ENCODE results near the gene WNT11.
A peak's percentile ranks its signal among the peaks of the same experiment; 100 is the strongest.

The WNT11 gene

GRCh38 chr11:76170468-76170867, 35.8 kb downstream of the WNT11 start:
- DNase-seq: no peak

GRCh38 chr11:76169473-76169896, 36.8 kb downstream of the WNT11 start:
- no peak for DNase-seq

DNA sequence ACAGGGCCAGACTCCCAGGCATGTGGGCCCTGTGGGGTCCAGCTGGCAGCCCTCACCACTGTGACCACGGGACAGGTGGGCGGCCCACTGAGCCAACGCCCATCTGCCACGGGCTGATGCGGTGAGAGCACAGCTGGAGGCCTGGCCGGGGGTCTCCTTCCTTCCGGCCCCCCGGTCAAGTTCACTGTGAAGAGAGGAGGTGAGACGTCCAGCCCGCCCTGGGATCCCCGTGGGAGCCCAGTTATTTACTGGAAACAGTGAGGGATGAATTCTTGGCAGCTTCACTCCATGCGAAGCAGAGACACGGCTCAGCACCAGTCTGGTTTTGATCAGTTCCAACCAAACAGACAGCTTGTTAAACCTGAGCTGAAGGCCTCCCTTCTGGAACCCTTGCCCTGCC, 38.7 kb downstream of the WNT11 start:
- DNase-seq: no peak

GRCh38 chr11:76166314-76166713, 40.0 kb downstream of the WNT11 start:
- peak; percentile 28 for DNase-seq

- no peak for DNase-seq
Measured at GRCh38 chr11:76164861-76165751, 41.2 kb downstream of the WNT11 start.

- no peak for DNase-seq
Measured at GRCh38 chr11:76164081-76164480, 42.2 kb downstream of the WNT11 start.

DNA sequence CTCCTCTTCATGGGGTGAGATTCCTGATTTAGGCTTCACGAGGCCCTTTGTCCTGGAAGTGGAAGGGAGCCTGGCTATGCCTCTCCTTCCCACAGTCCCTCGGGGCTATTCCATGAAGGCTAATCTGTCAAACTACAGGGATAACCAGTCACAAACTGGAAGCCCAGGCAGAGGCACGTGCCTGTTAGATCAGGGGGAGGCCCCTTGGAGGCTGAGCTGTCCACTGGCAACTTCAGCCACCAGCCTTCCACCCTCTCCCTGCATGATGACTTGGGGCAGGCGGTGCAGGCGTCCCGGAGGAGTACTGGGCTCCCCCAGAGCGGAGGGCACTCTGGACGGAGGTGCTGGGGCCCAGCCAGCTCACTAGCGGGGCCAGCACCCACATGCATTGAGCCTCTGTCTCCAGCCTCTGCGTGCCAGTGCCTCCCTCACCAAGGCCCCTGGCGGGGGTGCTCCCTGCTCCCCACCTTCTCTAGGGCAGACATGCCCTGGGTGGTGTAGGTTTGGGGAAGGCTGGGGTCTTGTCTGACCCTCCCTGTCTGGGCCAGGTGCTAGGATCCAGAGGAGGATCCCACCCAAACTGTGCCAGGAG, 42.9 kb downstream of the WNT11 start:
- no peak for DNase-seq

DNA sequence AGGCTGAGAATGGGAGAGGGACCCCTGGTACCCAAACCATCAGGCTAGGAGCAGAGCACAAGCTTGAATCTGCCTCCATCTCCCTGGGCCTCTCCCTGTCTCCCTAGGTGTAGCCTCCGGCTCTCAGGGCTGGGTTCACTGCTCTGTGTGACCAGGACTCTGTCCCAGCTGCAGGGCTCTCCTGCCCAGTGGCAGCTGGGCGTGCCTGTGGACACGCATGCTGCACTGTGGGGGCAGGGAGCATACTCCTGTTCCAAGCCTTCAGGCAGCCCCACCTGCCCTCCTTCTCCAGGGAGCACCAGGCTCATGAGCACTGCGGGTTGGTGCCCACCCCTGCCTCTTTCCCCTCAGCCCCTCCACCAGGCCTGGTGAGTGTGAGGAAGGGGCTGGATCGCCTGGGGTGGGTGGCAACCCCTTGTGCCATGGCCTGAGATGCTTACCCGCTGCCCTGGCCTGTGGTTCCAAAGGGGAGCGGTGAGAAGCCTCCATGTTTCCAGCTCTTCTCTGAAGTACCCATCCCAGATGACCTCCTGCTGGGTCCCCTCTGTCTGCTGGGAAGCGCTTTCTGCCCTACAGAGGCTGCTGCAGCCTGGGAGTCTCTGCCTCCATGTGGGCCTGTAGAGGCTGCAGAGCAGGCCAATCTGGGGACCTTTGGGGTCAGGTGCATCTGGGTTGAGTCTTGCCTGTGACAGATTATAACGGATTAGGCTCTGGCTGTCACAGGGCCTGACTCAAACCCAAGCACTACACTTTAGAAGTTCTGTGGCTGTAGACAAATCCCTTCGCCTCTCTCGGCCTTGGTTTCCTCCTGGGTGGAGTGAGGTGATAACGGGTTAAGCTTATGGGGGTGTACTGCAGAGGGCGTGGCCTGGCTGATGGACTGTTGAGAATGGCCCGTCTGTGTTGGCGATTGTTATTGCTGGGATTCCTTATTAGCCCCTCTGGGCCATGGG, 43.7 kb downstream of the WNT11 start:
- DNase-seq: peak; percentile 53

- DNase-seq: peak; percentile 41
Measured at GRCh38 chr11:76161261-76161961, 44.9 kb downstream of the WNT11 start.

DNA sequence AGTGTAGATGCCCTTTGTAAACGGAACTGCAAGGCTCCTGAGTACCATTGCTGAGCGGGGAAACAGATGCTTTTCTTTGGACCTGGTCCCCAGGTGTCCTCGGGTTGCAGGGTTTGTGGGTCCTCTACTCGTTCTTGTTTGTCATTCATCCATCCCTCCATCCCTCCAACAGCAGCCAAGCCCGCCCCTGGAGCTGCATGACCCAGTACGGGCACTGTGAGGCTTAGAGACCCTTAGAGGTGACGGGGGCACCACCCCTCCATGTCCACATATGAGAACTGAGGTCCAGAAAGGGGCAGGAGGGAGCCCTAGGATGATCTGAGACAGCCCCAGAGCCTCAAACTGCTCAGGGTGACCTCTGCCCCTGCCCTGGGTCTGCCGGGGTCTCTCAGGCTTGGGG, 45.4 kb downstream of the WNT11 start:
- DNase-seq: no peak

DNA sequence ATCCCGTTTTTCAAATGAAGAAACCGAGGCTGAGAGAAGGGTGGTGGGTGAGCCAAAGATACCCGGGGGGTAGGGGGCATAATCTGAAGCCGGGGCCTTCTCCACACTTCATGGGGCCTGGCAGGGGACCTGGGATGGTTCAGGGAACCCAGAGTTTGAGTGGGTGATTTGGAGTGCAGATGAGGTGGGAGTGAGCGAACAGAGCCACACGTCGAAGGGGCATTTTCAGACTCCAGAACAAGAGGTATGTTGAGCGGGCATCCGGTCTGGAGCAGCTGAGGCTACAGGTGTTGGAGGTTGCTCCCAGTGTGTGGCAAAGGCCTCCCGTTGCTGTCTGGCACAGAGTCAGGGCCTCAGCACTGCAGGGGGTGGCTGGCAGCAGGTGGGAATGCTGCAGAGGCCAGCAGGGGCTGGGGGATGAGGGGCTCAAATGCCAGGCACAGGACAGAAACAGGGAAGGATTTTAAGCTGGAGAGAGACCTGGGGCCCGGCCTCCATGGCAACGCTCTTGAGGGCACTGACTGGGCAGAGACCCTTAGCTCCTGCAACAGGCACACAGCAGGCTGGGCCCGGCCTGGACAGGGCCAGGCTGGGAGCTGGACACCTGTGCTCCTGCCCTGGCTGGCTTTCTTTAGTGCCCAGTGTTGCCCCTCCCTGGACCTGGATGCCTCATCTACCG, 46.2 kb downstream of the WNT11 start:
- no peak for DNase-seq

DNA sequence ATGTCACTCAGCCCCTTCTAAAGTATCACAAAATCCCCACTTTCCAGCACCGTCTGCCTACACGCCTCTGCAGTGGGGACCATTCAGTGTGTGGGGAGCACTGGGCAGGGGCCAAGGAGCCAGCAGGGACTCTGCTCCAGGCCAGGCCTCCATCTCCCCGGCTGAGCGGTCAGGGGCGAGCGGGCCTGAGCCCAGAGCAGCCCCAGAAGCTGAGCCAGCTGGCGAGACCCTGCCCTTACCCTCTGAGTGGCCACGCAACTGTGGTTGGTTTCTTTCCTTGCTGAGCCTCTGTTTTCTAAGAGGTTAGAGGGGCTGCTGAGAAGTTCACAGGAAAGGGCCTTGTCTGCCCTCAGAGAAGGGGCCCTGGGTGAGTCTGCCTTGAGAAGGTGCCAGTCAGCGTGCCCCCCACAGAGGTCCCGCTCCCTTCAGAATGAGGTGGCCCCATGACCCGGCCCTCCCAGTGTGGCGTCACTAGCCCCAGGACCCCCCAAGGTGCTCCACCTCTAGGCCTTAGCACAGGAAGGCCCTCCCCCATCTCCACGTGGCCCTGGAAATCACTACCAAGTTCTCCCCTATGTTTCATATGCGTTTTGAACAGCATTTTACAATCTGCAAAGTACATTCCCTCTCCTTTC, 46.9 kb downstream of the WNT11 start:
- no peak for DNase-seq

GRCh38 chr11:76158394-76159302, 47.7 kb downstream of the WNT11 start:
- DNase-seq: no peak

DNA sequence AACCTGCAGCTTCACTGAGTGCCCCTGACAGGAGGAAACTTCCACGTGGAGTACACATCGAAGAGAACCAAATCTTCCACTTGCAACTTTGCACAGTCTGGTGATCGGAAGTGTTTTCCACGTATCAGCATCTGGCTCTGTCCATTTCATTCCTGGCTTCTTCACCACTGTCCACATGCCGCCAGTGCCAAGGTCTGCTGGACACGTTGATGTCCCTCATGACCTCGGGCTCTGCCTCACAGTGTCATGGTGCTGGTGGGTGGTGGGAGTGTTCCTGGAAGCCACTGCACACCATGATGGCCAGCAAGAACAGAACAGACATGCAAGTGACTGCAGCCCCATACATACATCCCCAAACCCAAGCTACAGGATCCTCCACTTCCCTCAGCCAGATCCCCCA, 48.4 kb downstream of the WNT11 start:
- no peak for DNase-seq

DNA sequence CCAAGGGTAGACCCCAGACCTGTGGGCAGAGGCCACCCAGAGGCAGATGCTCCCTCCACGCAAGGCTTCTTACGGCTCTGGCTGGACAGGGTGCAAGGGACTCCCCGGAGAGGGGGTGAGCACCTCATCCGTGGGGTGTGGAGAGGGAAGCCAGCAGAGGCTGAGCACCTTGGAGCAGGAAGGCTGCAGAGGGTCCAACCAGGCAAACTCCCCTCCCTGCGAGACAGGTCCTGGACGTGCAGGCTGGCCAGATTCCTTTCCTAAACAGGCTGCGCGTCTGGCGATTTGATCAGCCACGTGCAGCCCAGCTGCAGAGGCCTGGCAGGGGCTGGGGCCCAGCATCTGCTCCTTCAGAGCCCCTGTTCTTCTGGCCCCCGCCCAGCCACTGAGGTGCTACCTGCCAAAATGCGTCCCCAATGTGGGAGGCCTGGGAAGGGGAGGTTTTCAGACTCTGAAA, 49.3 kb downstream of the WNT11 start:
- DNase-seq: no peak

DNA sequence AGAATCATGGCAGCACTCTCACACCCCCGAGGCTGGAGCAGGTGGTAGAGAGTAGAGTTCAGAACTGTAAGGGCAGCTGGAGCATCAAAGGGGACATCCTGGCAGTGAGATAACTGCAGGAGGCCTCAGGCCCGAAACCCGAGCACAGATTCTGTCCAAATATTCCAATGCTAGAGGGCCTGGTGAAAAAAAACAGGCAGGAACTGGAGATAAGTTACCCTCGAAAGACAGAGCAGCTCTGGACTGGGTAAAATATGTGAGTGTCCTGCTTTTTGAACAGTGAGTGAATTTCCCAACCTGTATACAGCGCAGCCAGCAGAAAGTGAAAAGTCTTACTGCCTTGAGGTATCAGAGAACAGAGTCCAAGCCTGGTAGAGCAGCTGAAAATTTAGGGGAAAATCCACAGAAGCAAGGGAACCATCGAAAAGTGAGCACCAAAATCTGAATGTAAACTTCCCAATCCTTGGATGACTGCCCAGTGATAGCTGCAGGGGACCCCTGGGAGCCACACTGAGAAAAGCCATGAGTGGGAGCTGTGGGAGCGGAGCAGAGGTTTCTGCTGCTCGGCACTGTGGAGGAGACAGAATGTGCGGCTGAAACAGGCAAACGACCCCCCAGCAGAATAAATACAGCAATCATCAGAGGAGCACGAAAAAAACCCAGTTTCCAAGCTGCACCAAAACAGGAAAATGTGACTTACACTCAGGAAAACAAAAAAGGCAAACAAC, 50.6 kb downstream of the WNT11 start:
- DNase-seq: no peak

GRCh38 chr11:76153571-76153923, 52.8 kb downstream of the WNT11 start:
- DNase-seq: no peak

- DNase-seq: peak; percentile 49
Measured at GRCh38 chr11:76152741-76153570, 53.3 kb downstream of the WNT11 start.
